ENCODE results near the gene MAGI2.

DNA sequence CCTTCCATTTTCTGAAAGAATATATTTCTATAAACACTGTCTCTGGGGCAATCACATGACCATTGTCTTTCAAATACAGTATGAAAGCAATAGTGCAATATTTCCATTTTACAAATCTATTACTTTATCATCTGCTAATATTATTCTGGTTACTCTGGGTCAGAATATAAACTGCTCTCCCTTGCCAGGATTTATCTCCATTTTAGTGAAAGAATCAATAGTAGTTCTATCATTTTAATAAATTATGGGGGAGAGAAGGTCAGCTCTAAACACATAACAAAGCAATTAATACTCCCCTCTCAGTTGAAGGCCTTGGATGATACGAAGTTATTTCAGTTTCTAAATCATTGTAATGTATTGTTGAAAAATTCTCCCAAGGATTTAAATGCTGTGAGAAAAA, 608.3 kb downstream of the MAGI2 start:
- no peak for TF ChIP-seq POLR2AphosphoS5 (IDR thresholded peaks at IDR 0.05)
- TF ChIP-seq, protein P1, sequence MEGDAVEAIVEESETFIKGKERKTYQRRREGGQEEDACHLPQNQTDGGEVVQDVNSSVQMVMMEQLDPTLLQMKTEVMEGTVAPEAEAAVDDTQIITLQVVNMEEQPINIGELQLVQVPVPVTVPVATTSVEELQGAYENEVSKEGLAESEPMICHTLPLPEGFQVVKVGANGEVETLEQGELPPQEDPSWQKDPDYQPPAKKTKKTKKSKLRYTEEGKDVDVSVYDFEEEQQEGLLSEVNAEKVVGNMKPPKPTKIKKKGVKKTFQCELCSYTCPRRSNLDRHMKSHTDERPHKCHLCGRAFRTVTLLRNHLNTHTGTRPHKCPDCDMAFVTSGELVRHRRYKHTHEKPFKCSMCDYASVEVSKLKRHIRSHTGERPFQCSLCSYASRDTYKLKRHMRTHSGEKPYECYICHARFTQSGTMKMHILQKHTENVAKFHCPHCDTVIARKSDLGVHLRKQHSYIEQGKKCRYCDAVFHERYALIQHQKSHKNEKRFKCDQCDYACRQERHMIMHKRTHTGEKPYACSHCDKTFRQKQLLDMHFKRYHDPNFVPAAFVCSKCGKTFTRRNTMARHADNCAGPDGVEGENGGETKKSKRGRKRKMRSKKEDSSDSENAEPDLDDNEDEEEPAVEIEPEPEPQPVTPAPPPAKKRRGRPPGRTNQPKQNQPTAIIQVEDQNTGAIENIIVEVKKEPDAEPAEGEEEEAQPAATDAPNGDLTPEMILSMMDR (IDR thresholded peaks at IDR 0.05) = no peak

All from breast epithelium (tissue), 3 donors.